EH (cell line): ENCODE data around the gene TES.
"Not testable (repeated sequence)": the region's sequence is repeated elsewhere in the genome, so short reads cannot be mapped to it uniquely, and the experiment has no call there.

Experiments
- DNase-seq: peaks from one replicate; pipeline ENCODE4 v3.0.0-alpha.2; 2015; ENCODE audit warnings: low read depth

Gene TES

GRCh38 chr7:116244803-116245202 is 34.5 kb downstream of the TES start:
- not testable (repeated sequence) for DNase-seq

GRCh38 chr7:116246357-116246756 is 36.0 kb downstream of the TES start:
- DNase-seq: no peak

DNA sequence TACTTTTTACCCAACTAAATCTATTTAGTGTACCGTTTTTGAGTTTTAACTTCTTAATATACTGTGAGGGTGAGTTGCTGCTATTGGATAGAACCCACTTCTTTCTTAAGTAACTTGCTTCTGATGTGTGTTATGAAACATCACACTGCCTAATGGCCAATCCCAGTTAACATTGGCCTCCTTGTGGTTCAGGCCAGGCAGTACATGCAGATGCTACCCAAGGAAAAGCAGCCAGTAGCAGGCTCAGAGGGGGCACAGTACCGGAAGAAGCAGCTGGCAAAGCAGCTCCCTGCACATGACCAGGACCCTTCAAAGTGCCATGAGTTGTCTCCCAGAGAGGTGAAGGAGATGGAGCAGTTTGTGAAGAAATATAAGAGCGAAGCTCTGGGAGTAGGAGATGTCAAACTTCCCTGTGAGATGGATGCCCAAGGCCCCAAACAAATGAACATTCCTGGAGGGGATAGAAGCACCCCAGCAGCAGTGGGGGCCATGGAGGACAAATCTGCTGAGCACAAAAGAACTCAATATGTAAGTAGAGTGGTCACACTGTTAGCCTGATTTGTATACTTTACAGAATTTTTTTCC is 39.7 kb downstream of the TES start:
- peak; percentile 65 for DNase-seq

DNA sequence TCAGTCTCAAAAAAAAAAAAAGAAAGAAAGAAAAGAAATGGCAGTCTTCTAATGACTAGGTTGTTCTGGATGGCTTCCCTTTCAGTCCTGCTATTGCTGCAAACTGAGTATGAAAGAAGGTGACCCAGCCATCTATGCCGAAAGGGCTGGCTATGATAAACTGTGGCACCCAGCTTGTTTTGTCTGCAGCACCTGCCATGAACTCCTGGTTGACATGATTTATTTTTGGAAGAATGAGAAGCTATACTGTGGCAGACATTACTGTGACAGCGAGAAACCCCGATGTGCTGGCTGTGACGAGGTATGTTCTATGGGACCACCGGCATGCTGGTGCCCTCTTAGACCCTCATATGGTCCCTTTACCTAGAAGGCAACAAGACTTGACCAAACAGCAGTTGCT is 41.3 kb downstream of the TES start:
- DNase-seq: no peak

- no peak for DNase-seq
Observed at GRCh38 chr7:116252249-116252648, 41.9 kb downstream of the TES start.

DNA sequence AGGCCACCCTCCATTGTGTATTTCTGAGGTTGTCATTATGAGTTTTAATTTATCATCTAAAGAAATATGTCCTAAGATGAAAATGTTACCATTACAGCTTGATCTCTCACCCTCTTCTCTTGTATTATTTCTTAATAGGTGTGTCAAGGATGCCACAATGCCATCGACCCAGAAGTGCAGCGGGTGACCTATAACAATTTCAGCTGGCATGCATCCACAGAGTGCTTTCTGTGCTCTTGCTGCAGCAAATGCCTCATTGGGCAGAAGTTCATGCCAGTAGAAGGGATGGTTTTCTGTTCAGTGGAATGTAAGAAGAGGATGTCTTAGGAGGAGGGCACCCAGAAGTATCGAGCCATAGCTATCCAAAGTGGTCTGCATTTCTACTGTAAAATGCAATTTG is 46.8 kb downstream of the TES start:
- no peak for DNase-seq

DNA sequence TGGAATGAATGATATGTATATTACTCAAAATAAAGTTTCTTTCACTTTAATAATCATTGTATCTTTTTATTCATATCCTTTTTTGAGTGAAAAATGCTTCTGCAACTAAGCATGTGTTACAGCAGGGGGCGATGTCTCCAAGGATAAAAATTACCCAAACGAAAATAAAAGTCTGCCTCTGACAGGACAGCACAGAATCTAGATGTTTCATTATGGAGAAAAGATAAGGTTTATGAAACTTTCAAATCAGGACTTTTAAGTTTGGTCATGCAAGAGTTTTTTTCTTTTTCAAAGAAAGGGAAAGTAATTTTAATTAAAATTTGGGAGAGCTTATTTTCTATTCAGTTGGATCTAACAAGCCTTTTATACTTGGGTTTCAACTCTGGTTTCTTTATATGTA is 48.4 kb downstream of the TES start:
- DNase-seq: peak; percentile 77

DNA sequence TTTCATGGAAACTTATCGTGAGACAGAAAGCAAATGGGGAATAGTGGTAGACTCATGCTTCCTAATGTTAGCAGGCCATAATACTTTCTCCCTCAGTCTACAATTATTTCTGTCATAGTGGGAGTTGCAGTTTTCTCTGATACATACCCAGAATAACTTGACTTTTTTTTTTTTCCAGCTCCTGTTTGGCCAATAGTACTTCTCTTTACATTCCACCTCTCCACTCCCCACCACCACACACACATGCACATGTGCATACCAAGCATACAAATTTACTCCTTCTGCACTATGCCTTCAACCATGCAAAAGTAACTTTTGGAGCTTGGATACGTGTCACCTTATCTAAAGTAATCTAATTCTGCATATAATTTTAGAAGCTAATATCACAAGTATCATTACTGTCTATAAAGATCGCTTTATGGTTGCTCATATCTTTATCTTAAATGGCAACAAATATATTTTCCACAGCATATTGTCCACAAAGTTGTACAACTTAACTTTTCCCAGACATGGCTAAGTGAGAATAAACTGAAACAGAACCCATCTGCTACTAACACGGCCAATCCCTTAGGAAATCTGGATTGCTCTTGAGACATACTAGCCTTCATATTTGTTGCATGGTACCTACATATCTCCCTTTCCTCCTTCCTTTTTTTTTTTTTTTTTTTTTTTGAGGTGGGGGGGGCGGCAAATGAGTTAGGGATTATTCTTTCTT is 49.0 kb downstream of the TES start:
- DNase-seq: peak; percentile 62

DNA sequence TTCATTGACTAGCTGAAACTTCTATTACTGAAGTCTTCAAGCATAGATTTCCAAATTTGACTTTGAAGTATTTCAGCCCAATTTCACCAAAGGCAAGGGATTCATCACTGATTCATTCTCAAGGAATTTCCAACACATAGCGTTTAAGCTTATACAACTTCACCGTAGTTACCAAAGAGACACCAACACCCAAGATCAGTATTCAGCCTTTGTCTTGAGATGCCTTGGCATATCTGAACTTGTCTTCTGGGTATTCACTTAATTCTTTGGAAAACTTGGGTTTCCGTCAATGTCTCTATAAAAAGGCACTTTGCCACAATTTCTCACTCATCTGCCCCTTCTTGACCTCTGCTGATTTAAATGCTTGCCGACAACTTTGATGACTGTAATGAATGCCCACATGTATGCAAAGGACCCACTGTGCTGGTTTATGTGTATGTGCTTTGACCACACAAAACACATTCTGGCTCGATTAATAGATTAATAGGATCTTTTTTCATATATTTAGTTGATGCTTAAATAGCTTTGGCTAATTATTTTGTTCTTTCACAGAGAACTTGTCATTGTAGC is 49.6 kb downstream of the TES start:
- peak; percentile 89 for DNase-seq

DNA sequence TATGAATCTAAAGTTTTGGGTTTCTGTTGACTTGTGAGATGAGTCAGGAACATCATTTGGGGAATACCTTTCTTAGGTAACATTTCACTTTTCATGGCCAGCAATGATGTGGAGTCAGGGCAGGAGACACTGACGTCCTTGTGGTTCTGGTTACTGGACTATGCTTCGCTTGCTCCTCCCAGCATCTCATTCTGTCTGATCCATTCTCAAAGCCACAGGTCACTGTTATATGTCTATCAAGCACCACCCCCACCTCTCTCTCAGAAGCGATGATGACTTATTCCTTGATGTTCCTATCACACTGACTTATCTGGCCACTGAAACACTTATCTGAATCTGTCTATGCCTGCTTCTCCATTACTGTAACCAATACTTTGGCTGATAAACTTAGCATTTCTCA is 51.6 kb downstream of the TES start:
- no peak for DNase-seq

DNA sequence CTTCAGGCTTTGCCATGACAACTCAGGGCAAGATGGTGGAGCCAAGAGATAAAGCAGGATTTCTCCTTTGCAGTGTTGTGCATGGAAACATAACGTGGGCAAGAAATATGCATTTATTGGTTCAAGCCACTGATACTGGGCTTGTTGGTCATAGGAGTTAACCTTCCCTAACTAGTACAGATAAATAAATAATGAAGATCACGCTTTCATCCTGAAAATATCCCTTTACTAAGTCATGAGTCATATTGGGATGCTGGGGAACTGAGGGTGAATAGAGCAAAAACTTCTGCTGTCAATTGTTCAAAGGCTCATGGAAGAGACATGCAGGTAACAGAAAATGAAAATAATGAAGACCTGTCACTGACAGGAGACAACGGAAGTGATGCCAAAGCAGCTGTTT is 55.5 kb downstream of the TES start:
- peak; percentile 41 for DNase-seq

DNA sequence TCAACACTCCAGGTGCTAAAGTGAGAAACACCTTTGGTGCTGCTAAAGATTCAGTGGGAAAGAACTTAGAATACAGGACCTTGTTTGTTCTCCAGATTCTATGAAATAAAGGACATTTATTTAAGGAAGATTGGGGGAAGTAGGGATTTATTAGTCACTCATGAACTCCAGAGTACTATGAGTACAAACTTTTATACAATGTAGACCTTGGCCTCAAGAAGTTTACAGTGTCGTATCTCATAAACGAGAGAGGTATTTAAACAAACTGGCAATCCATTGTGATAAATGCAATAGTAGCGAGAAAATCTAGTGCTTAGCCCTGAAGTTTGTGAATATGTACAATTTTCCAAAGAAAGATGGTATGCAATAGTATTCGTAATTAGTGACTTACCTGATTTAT is 59.1 kb downstream of the TES start:
- no peak for DNase-seq

DNA sequence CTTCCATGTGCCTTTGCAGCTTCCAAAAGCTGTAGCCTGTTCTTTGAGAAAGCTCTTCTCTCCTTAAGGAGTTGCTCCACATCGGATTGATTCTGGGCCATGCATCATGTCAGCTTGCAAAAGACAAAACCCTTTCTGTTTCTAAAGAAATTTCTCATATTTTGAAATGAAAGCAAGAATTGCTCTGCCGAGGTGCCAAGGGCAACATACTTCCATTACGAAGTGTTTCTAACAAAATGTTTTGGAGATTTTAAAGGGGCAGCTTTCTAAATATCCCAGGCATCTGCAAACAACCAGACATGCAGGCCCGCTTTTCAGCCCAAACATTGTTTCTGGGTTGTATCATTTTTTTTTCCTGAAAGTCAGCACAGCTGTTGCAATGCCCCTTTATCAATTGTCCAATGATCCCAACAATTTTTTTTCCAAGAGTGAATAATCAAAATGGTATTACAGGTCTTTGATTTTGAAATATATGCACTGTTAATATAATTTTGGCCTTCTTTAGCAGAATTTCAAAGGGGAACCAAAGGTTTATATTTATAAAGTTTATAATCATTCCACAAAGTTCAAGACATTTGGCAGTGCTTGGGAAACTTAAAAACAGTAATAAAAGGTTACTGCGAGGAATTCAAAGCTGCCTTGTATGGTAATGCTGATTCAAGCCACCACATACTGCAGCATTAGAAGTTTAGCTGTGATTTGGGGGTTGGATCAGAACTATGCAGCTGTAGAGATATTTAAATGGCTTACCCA is 61.0 kb downstream of the TES start:
- peak; percentile 84 for DNase-seq

DNA sequence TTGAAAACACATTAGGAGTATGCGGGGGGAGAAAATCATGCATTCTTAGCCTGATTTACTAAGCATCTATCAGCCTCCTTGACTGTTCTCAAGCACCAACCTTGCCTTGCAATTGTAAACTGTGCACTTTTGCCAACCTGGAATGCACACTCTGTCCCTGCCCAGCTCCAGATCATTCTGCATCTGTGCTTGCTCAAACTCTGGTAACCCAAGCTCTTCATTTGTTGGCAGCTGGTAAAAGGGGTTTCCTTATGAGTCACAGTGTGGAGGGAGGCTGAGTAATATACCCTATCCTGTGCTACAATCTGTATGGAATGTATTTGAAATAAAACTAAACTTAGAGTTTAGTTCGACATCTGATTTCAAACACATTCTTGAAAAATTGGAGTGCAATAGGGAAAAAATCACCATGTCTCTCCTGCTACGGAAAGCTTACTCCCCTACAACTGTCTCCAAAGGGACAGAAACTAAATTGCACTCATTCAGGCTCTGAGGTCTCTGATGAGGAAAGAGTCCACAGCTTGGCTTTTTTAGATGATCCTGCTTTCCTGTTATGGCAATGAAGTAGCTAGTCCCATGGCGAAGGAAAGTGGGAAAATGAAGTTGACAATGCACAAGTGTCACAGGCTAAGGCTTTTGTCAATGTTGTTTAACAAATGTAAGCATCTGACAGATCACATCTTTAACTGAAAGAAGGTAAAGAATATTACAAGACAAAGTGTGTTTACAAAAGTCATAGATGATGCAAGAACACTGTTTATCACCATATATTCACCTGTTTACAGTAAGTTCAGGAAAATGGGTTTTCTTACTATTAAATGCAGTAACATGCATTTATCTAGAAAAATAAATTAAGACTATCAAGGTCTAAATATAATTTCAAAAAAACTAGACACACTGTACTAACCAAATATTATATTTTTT is 61.9 kb downstream of the TES start:
- DNase-seq: peak; percentile 97

DNA sequence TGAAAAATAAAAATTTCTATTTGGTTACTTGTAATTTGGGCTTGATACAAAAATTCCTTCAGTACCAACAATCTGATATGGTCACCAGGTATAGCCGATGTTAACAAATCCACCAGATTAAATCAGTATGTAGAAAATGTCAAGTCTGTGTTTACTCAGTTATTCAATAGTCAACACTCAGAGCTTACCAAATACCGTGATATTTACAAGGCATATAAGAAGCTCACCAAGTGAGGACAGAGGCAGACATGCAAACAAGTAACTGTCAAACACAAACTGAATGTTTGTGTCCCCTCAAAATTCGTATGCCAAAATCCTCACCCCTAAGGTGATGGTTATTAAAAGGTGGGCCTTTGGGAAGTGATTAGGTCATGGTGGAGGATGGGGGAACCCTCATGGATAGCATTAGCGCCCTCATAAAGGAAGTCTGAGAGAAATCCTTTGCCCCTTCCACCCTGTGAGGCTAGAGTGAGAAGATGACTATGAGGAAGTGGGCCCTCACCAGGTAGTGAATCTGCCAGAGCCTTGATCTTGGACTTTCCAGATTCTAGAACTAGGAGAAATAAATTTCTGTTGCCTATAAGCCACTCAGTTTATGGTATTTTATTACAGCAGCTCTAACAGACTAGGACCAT is 63.1 kb downstream of the TES start:
- no peak for DNase-seq

- peak; percentile 28 for DNase-seq
Observed at GRCh38 chr7:116273918-116274301, 63.6 kb downstream of the TES start.

GRCh38 chr7:116277070-116277469 is 66.7 kb downstream of the TES start:
- no peak for DNase-seq

- DNase-seq: no peak
Observed at GRCh38 chr7:116279217-116279616, 68.9 kb downstream of the TES start.

DNA sequence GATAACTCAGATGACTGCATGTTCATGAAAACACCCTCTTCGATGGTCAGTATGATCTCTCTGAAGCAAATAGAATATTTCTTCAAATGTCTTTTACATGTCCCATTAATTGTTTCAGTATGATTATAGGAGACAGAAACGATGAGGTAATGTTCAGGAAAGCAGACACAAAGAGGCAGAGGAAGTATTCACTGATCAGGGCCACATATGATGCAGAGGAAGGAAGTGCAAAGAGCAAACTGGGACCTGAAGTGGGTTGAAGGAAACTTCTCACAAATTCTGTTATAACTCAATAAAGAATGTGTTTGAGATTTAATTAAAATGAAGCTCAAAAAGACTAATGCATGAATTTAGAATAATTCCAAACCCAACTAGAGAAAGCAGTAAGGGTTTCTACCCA is 70.5 kb downstream of the TES start:
- DNase-seq: no peak

- no peak for DNase-seq
Observed at GRCh38 chr7:116283595-116284204, 73.4 kb downstream of the TES start.

- DNase-seq: peak; percentile 52
Observed at GRCh38 chr7:116284390-116284789, 74.1 kb downstream of the TES start.
